ENCODE data around the gene MYT1. TPM values are rescaled to one million over a fixed set of nuclear protein-coding genes. Genes with fewer than 3 reads are reported as not detected.
"Not testable (repeated sequence)": the region's sequence is repeated elsewhere in the genome, so short reads cannot be mapped to it uniquely, and the experiment has no call there.

Gene MYT1
- total and polyA plus RNA-seq, 3 donors from 2014 or later = 1.7 to 22.2 (median 2.9) TPM

DNA sequence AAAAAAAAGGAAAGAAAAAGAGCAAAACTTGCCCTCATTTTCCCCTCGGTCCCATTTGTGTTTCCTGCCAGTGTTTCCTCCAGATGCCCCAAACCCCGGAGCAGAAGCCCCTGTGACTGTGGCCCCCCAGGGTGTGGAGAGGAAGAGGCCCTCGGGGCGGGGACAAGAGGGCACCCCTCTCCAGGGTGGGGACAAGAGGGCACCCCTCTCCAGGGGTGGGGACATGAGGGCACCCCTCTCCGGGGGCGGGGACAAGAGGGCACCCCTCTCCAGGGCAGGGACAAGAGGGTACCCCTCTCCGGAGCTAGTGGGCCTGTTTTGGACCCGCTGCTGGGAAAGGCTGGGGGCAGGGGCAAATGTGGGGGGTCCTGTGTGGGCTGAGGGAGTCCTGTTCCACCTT, 13.1 kb downstream of the MYT1 start:
- Histone ChIP-seq H3K9me3 (no peaks in the 10 kb centered on the region), H3K4me3 (no peak overlapping the region), H3K27ac (no peak overlapping the region), H3K4me1 (no peaks in the 10 kb centered on the region), H3K27me3 (no peaks in the 10 kb centered on the region), H3K36me3 (ENCODE audit: low read depth, missing control alignments) (no peaks in the 10 kb centered on the region)
- no peak for TF ChIP-seq POLR2A (IDR thresholded peaks at IDR 0.05)
- TF ChIP-seq, protein P1, sequence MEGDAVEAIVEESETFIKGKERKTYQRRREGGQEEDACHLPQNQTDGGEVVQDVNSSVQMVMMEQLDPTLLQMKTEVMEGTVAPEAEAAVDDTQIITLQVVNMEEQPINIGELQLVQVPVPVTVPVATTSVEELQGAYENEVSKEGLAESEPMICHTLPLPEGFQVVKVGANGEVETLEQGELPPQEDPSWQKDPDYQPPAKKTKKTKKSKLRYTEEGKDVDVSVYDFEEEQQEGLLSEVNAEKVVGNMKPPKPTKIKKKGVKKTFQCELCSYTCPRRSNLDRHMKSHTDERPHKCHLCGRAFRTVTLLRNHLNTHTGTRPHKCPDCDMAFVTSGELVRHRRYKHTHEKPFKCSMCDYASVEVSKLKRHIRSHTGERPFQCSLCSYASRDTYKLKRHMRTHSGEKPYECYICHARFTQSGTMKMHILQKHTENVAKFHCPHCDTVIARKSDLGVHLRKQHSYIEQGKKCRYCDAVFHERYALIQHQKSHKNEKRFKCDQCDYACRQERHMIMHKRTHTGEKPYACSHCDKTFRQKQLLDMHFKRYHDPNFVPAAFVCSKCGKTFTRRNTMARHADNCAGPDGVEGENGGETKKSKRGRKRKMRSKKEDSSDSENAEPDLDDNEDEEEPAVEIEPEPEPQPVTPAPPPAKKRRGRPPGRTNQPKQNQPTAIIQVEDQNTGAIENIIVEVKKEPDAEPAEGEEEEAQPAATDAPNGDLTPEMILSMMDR (IDR thresholded peaks at IDR 0.05) = no peak
- WGBS, 2 donors = 52 to 67% methylated on average over 4 to 8 of the region's 8 CpGs
- DNase-seq = no peak
- intact Hi-C loops (cut with DNase I; ENCODE audit: low total_unique reads) = no loop called here

DNA sequence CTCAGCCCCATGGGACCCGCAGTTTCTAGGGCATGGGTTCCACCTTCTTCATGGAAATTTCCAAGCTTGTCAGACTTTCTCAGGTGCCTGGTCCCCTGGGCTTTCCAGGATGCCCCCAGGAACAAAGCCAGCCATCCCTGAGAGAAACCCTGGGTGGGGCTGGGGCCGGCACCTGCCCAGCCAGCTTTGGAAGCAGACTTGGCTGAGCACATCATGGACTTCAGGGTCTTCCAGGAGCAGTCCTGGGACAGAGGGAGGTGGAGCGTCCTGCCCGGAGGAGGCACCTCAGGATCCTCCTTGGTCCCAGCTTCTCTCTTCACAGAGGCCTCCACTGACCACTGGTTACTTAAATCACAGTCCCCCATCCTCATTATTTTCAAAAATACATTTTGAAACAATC, 13.5 kb downstream of the MYT1 start:
- 94 to 95% methylated on average over 3 to 4 of the region's 4 CpGs for WGBS, 2 donors
- Histone ChIP-seq H3K4me1 (no peaks in the 10 kb centered on the region), H3K27ac (no peak overlapping the region), H3K27me3 (no peaks in the 10 kb centered on the region), H3K9me3 (no peaks in the 10 kb centered on the region), H3K4me3 (no peak overlapping the region), H3K36me3 (ENCODE audit: low read depth, missing control alignments) (no peaks in the 10 kb centered on the region)
- DNase-seq = no peak
- TF ChIP-seq, protein P1 (IDR thresholded peaks at IDR 0.05) = no peak
- no peak for TF ChIP-seq POLR2A (IDR thresholded peaks at IDR 0.05)
- intact Hi-C loops (cut with DNase I; ENCODE audit: low total_unique reads) = no loop called here

DNA sequence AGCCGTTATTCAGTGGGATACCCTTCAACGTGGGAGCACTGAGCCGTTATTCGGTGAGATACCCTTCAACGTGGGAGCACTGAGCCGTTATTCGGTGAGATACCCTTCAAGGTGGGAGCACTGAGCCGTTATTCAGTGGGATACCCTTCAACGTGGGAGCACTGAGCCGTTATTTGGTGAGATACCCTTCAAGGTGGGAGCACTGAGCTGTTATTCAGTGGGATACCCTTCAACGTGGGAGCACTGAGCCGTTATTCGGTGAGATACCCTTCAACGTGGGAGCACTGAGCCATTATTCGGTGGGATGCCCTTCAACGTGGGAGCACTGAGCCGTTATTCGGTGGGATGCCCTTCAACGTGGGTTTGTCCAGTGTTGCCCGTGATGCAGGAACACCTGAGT, 14.7 kb downstream of the MYT1 start:
- H3K27me3 ChIP-seq; intact Hi-C loops (cut with DNase I; ENCODE audit: low total_unique reads); DNase-seq; H3K27ac ChIP-seq; H3K36me3 ChIP-seq (ENCODE audit: low read depth, missing control alignments); H3K4me3 ChIP-seq; H3K9me3 ChIP-seq; H3K4me1 ChIP-seq: not testable (repeated sequence)
- WGBS, 2 donors = 87 to 92% methylated on average over 20 of the region's 20 CpGs

DNA sequence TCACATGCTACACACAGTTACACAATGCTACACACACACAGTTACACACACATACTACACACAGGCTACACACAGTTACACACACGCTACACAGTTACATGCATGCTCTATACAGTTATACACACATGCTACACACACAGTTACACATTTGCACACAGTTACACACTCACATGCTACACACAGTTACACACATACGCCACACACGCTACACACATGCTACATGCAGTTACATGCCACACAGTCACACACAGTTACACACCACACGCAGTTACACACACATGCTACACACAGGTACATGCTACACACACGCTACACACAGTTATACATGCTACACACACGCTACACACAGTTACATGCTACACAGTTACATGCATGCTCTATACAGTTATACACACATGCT, 15.6 kb downstream of the MYT1 start:
- WGBS, 2 donors = 90% methylated on average over 6 of the region's 6 CpGs
- no peak overlapping the region for H3K27ac ChIP-seq
- TF ChIP-seq POLR2A (IDR thresholded peaks at IDR 0.05) = no peak
- TF ChIP-seq, protein P1 (IDR thresholded peaks at IDR 0.05) = no peak

DNA sequence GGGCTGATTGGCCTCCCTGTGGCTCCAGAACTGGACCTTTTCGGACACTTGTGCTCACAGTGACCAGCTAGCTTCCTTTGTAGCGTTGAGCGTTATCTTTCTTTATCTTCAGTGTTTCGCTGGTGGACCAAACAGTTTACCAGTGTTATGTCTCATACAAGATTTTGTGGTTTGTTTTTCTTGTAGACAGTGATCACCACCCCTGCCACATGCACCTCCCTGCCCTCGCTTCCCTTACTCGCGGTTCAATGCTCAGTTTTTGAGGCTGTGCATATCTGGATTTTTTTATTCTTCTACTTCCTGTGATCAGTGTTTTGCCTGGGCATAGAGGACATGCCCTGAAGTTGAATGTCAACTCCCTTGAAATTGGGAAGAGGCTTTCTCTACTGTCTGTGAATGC, 16.4 kb downstream of the MYT1 start:
- no peak for TF ChIP-seq POLR2A (IDR thresholded peaks at IDR 0.05)
- TF ChIP-seq, protein P1 (IDR thresholded peaks at IDR 0.05) = no peak
- Histone ChIP-seq H3K4me3 (no peak overlapping the region), H3K9me3 (no peaks in the 10 kb centered on the region), H3K27ac (no peak overlapping the region), H3K36me3 (ENCODE audit: low read depth, missing control alignments) (no peaks in the 10 kb centered on the region), H3K4me1 (no peaks in the 10 kb centered on the region), H3K27me3 (no peaks in the 10 kb centered on the region)
- intact Hi-C loops (cut with DNase I; ENCODE audit: low total_unique reads) = no loop called here
- no peak for DNase-seq
- WGBS, 2 donors = 87 to 94% methylated on average over 7 of the region's 7 CpGs

More for the DNA sequence above, 15.6 kb downstream of the MYT1 start:
- H3K4me1 ChIP-seq = no peaks in the 10 kb centered on the region
- no peaks in the 10 kb centered on the region for H3K27me3 ChIP-seq
- H3K9me3 ChIP-seq = no peaks in the 10 kb centered on the region
- intact Hi-C loops (cut with DNase I; ENCODE audit: low total_unique reads) = no loop called here
- no peak overlapping the region for H3K4me3 ChIP-seq
- DNase-seq = no peak
- H3K36me3 ChIP-seq (ENCODE audit: low read depth, missing control alignments) = no peaks in the 10 kb centered on the region
